ENCODE measurements around the gene PLCB1. TPM values are rescaled to one million over a fixed set of nuclear protein-coding genes. Genes with fewer than 3 reads are reported as not detected.

PLCB1 gene
- total and polyA plus RNA-seq, 2 donors (not counting 3 experiments of a cell fraction or from before 2014, with no cell fraction given): 10.2 to 53.4 TPM

DNA sequence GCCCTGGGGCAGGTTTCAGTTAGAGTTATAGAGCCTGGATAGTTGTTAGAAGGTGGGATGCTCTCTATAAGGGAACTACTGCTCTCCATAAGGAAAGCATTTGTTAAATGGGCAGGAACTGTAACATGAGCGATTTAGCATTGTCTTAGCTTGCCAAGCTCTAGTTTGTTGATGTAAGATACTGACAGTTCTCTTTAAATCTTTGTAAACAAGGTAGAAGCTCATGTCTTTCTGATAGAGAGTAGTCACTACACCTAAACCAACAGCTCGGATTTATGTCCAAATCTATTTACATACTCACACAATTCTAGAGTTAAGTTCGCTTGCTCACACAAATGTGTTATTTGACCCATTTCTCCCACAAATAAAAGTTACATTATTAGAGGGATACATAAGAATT lies 87.3 kb downstream of the PLCB1 start:
- no TSS peak for BruUV-seq (replicated peaks)
- Histone ChIP-seq H3K79me2 (ENCODE audit: control insufficient read depth, insufficient read depth, low read length) (no peaks in the 10 kb centered on the region), H3K4me1 (ENCODE audit: control insufficient read depth, extremely low read depth, insufficient read depth, low read length) (peaks cover 10% of the 10 kb centered on the region), H3K9ac (replicated peaks; ENCODE audit: extremely low read depth, insufficient read depth, low read length) (no peak overlapping the region), H3K27me3 (ENCODE audit: control insufficient read depth in 2 of 2, insufficient read depth in 2 of 2, low read length in 2 of 2) (no peaks in the 10 kb centered on the region), H3K4me3 (replicated peaks in 1 of 3; ENCODE audit: insufficient read depth in 1 of 3, low read depth in 1 of 3, low read length in 3 of 3) (no peak overlapping the region), H3K9me1 (replicated peaks; ENCODE audit: control insufficient read depth, extremely low read depth, insufficient read depth, low read length) (no peaks in the 10 kb centered on the region), H2AFZ (ENCODE audit: low read depth, low read length) (no peak overlapping the region), H3K4me2 (ENCODE audit: insufficient read depth, low read length) (no peak overlapping the region), H3K27ac (ENCODE audit: insufficient read depth, low read depth, low read length) (no peak overlapping the region), H3K36me3 (ENCODE audit: control insufficient read depth in 2 of 2, extremely low read depth in 1 of 2, insufficient read depth in 2 of 2, low read length in 2 of 2) (no peaks in the 10 kb centered on the region), H4K20me1 (replicated peaks; ENCODE audit: control insufficient read depth, extremely low read depth, insufficient read depth, low read length) (peaks cover 5% of the 10 kb centered on the region), H3K9me3 (replicated peaks; ENCODE audit: control insufficient read depth, insufficient read depth, low read length) (no peaks in the 10 kb centered on the region)
- no peak for DNase-seq (ENCODE audit: low read depth, low spot score)
- dilution Hi-C loops (cut with MboI; ENCODE audit: extremely low pct_ligation_motif_present, low sequenced_read_pairs): no loop called here
- ChIA-PET CTCF (no interaction called here), POLR2A (no interaction called here)
- TF ChIP-seq MYC (IDR thresholded peaks at IDR 0.05; ENCODE audit: low read depth, low read length) (no peak), JUN (IDR thresholded peaks at IDR 0.05; ENCODE audit: borderline replicate concordance, insufficient read depth, insufficient read length, low read depth) (no peak), EZH2 (IDR thresholded peaks at IDR 0.05; ENCODE audit: borderline replicate concordance, low read depth, low read length, severe bottlenecking) (no peak)
- TF ChIP-seq, protein P1, sequence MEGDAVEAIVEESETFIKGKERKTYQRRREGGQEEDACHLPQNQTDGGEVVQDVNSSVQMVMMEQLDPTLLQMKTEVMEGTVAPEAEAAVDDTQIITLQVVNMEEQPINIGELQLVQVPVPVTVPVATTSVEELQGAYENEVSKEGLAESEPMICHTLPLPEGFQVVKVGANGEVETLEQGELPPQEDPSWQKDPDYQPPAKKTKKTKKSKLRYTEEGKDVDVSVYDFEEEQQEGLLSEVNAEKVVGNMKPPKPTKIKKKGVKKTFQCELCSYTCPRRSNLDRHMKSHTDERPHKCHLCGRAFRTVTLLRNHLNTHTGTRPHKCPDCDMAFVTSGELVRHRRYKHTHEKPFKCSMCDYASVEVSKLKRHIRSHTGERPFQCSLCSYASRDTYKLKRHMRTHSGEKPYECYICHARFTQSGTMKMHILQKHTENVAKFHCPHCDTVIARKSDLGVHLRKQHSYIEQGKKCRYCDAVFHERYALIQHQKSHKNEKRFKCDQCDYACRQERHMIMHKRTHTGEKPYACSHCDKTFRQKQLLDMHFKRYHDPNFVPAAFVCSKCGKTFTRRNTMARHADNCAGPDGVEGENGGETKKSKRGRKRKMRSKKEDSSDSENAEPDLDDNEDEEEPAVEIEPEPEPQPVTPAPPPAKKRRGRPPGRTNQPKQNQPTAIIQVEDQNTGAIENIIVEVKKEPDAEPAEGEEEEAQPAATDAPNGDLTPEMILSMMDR (IDR thresholded peaks at IDR 0.05; ENCODE audit: extremely low read depth in 1 of 2, insufficient read depth in 1 of 2, low read depth in 1 of 2, low read length in 2 of 2): no peak
- intact Hi-C loops (cut with micrococcal nuclease): no loop called here
- FAIRE-seq: no peak

DNA sequence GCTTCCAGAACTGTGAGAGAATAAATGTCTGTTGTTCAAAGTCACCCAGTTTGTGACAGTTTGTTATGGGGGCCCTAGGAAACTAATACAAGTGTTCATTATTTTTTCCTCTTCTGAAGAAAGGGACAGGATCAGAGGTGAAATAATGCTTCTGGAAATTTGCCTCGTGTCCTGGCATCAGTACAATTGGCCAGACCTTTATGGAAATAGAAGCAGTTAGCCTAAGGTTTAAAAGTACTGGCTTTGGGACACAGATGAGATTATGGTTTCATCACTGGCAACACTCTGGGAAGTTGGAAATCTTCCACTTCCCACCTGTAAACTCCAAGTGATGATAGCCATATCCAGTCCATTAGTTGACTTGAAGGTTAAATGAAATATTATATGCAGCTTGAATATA lies 88.7 kb downstream of the PLCB1 start:
- Histone ChIP-seq H3K79me2 (ENCODE audit: control insufficient read depth, insufficient read depth, low read length) (no peaks in the 10 kb centered on the region), H3K9me3 (replicated peaks; ENCODE audit: control insufficient read depth, insufficient read depth, low read length) (no peaks in the 10 kb centered on the region), H3K27ac (ENCODE audit: insufficient read depth, low read depth, low read length) (no peak overlapping the region), H3K4me1 (ENCODE audit: control insufficient read depth, extremely low read depth, insufficient read depth, low read length) (peaks cover 10% of the 10 kb centered on the region), H3K4me3 (replicated peaks in 1 of 3; ENCODE audit: insufficient read depth in 1 of 3, low read depth in 1 of 3, low read length in 3 of 3) (no peak overlapping the region), H2AFZ (ENCODE audit: low read depth, low read length) (no peak overlapping the region), H3K27me3 (ENCODE audit: control insufficient read depth in 2 of 2, insufficient read depth in 2 of 2, low read length in 2 of 2) (no peaks in the 10 kb centered on the region), H4K20me1 (replicated peaks; ENCODE audit: control insufficient read depth, extremely low read depth, insufficient read depth, low read length) (peaks cover 5% of the 10 kb centered on the region), H3K36me3 (ENCODE audit: control insufficient read depth in 2 of 2, extremely low read depth in 1 of 2, insufficient read depth in 2 of 2, low read length in 2 of 2) (no peaks in the 10 kb centered on the region), H3K9ac (replicated peaks; ENCODE audit: extremely low read depth, insufficient read depth, low read length) (no peak overlapping the region), H3K9me1 (replicated peaks; ENCODE audit: control insufficient read depth, extremely low read depth, insufficient read depth, low read length) (no peaks in the 10 kb centered on the region), H3K4me2 (ENCODE audit: insufficient read depth, low read length) (no peak overlapping the region)
- DNase-seq (ENCODE audit: low read depth, low spot score) (no peak), FAIRE-seq (no peak)
- TF ChIP-seq EZH2 (IDR thresholded peaks at IDR 0.05; ENCODE audit: borderline replicate concordance, low read depth, low read length, severe bottlenecking): no peak
- TF ChIP-seq POLR2A (IDR thresholded peaks at IDR 0.05; ENCODE audit: low read depth, low read length): no peak
- TF ChIP-seq, protein P2, sequence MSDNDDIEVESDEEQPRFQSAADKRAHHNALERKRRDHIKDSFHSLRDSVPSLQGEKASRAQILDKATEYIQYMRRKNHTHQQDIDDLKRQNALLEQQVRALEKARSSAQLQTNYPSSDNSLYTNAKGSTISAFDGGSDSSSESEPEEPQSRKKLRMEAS (IDR thresholded peaks at IDR 0.05; ENCODE audit: insufficient read depth, insufficient read length): no peak
- no peak for TF ChIP-seq MYC (IDR thresholded peaks at IDR 0.05; ENCODE audit: low read depth, low read length)
- intact Hi-C loops (cut with micrococcal nuclease) (loop anchor here (5.0 kb wide), 1 partner anchor 73 kb away; no protein-coding TSS in a partner anchor), dilution Hi-C loops (cut with MboI; ENCODE audit: extremely low pct_ligation_motif_present, low sequenced_read_pairs) (no loop called here)
- ChIA-PET CTCF (no interaction called here), POLR2A (no interaction called here)
- BruUV-seq (replicated peaks): no TSS peak
